Measurements from ENCODE around the gene FBXL13. TPM values are rescaled to one million over a fixed set of nuclear protein-coding genes. Genes with fewer than 3 reads are reported as not detected.
"Not testable (repeated sequence)": the region's sequence is repeated elsewhere in the genome, so short reads cannot be mapped to it uniquely, and the experiment has no call there.

The FBXL13 gene
- total RNA-seq, 1 donor from 2014 or later, result 3.0 TPM

DNA sequence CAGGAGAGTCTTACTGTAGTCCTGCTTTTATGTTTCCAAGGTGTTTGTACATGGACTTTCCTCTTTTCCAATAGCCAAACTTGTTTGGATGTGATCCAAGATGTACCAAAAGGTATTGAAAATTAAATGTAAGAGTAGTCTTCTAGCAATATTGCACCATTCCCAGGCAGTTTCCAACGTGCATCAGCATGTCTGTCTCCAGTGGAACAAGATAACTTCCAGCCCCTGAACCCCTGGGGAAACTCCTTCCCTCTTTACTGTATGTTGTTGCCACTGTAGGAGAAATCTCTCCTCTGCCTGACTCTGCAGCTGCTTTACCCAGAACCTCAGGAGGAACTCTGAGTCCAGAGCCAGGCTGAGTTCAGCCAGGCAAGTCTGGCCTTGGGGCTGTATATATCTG lies 18.8 kb upstream of the FBXL13 start:
- no peak for ATAC-seq
- H3K4me1 ChIP-seq, result no peaks in the 10 kb centered on the region
- peaks cover 57% of the 10 kb centered on the region for H3K36me3 ChIP-seq
- intact Hi-C loops (cut with DNase I), result no loop called here
- H3K4me3 ChIP-seq, result no peak overlapping the region
- no peaks in the 10 kb centered on the region for H3K27me3 ChIP-seq
- TF ChIP-seq, protein P1, sequence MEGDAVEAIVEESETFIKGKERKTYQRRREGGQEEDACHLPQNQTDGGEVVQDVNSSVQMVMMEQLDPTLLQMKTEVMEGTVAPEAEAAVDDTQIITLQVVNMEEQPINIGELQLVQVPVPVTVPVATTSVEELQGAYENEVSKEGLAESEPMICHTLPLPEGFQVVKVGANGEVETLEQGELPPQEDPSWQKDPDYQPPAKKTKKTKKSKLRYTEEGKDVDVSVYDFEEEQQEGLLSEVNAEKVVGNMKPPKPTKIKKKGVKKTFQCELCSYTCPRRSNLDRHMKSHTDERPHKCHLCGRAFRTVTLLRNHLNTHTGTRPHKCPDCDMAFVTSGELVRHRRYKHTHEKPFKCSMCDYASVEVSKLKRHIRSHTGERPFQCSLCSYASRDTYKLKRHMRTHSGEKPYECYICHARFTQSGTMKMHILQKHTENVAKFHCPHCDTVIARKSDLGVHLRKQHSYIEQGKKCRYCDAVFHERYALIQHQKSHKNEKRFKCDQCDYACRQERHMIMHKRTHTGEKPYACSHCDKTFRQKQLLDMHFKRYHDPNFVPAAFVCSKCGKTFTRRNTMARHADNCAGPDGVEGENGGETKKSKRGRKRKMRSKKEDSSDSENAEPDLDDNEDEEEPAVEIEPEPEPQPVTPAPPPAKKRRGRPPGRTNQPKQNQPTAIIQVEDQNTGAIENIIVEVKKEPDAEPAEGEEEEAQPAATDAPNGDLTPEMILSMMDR (IDR thresholded peaks at IDR 0.05), result no peak
- H3K9me3 ChIP-seq, result no peaks in the 10 kb centered on the region
- no peak for DNase-seq
- H3K27ac ChIP-seq, result no peak overlapping the region

DNA sequence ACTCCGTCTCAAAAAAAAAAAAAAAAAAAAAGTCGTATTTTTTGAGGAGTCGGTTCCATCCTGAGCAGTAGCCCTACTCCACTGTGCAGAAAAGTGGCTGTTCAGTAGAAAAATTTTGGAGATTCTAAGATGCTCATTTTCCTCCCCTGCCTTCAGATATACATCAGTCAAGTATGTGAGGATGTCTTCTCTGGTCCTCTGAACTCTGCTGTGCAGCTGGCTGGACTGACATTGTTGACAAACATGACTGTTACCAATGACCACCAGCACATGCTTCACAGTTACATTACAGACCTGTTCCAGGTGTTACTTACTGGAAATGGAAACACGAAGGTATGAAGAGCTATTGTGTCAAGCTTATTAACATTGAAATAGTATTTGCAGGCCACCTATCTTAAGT lies 17.7 kb upstream of the FBXL13 start:
- H3K4me3 ChIP-seq; H3K9me3 ChIP-seq; H3K27me3 ChIP-seq; DNase-seq; ATAC-seq; H3K27ac ChIP-seq; H3K4me1 ChIP-seq; intact Hi-C loops (cut with DNase I): not testable (repeated sequence)
- peaks cover 58% of the 10 kb centered on the region for H3K36me3 ChIP-seq

DNA sequence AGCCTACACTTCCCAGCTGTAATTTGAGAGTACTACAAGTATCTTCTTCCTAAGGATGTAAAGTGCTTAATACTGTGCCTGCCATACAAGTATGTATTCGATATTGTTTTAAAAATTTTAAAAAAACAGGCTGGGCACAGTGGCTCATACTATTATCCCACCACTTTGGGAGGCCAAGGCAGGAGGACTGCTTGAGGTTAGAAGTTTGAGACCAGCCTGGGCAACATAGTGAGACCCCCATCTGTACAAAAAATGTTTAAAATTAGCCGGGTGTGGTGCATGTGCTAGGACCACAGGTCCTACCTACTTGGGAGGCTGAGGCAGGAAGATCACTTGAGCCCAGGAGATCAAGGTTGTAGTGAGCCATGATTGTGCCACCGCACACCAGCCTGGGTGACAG lies 8.6 kb upstream of the FBXL13 start:
- Histone ChIP-seq H3K9me3 (no peaks in the 10 kb centered on the region), H3K4me1 (no peaks in the 10 kb centered on the region), H3K27me3 (no peaks in the 10 kb centered on the region), H3K27ac (no peak overlapping the region), H3K4me3 (no peak overlapping the region), H3K36me3 (peaks cover 46% of the 10 kb centered on the region)
- ATAC-seq (no peak), DNase-seq (no peak)
- TF ChIP-seq, protein P1 (IDR thresholded peaks at IDR 0.05), result no peak
- intact Hi-C loops (cut with DNase I), result no loop called here

DNA sequence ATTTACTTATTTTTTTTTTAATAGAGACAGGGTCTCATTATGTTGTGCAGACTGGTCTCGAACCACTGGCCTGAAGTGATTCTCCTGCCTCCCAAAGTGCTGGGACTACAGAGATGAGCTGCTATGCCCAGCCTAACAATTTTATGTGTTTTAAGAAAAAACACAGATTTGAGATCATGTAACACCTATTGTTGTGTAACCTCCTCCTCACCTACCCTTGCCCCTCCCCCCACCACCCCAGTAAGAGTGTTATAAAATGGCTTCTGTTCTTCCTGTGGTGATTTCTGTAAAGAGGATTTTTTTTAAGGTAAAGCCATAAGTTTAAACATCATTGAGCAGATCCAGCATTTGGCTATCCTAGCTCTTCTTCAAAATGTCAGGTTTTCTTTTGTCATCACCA lies 7.9 kb upstream of the FBXL13 start:
- ATAC-seq (no peak), DNase-seq (no peak)
- TF ChIP-seq, protein P1 (IDR thresholded peaks at IDR 0.05), result no peak
- H3K4me3 ChIP-seq, result no peak overlapping the region
- peaks cover 39% of the 10 kb centered on the region for H3K36me3 ChIP-seq
- no peaks in the 10 kb centered on the region for H3K9me3 ChIP-seq
- H3K27me3 ChIP-seq, result no peaks in the 10 kb centered on the region
- peaks cover 2% of the 10 kb centered on the region for H3K4me1 ChIP-seq
- intact Hi-C loops (cut with DNase I), result no loop called here
- H3K27ac ChIP-seq, result no peak overlapping the region

DNA sequence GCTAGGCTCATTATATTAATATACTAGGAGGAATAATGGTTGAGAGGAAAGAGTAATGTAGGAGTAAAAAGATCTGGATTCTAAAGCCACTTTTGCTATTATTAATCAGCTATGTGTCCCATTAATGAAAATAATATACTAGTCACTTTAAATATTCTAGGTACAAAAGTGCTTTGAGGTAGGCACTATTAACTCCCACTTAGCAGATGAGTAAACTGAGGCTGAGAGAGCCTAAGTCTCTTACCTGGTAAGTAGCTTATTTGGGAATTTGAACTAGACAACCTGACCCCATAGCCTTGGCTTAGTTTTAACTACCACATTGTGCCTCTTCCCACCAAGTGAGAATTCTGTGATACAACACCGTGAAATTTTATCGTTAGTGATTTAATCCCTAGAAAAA lies 6.3 kb upstream of the FBXL13 start:
- intact Hi-C loops (cut with DNase I), result no loop called here

DNA sequence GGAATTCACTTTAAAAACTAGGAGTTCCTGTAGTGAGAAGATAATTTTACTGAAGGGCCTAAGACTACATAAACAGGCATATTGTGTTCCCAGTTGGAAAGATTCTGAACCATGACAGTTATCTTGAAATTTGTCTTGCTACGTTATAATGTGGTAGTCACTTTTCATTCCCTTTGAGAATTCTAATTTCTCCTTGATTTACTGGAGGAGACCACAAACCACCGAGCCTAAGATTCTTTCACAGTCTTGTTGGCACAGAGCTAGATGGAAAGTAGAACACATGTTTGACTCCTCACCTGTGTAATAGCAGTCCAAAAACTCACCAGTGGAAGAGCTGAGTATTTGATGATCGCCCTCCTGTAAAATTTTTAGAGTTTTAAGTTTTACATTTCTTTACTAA lies 5.2 kb upstream of the FBXL13 start:
- Histone ChIP-seq H3K27ac (no peak overlapping the region), H3K36me3 (peaks cover 17% of the 10 kb centered on the region), H3K4me1 (peaks cover 17% of the 10 kb centered on the region), H3K4me3 (no peak overlapping the region), H3K9me3 (no peaks in the 10 kb centered on the region), H3K27me3 (no peaks in the 10 kb centered on the region)
- no peak for ATAC-seq
- intact Hi-C loops (cut with DNase I), result no loop called here
- no peak for DNase-seq
- TF ChIP-seq, protein P1 (IDR thresholded peaks at IDR 0.05), result no peak

More for the DNA sequence above, 6.3 kb upstream of the FBXL13 start:
- H3K27me3 ChIP-seq, result no peaks in the 10 kb centered on the region
- no peak overlapping the region for H3K27ac ChIP-seq
- H3K36me3 ChIP-seq, result peaks cover 27% of the 10 kb centered on the region
- TF ChIP-seq, protein P1 (IDR thresholded peaks at IDR 0.05), result no peak
- no peaks in the 10 kb centered on the region for H3K9me3 ChIP-seq
- peaks cover 17% of the 10 kb centered on the region for H3K4me1 ChIP-seq
- DNase-seq (no peak), ATAC-seq (no peak)
- H3K4me3 ChIP-seq, result no peak overlapping the region

DNA sequence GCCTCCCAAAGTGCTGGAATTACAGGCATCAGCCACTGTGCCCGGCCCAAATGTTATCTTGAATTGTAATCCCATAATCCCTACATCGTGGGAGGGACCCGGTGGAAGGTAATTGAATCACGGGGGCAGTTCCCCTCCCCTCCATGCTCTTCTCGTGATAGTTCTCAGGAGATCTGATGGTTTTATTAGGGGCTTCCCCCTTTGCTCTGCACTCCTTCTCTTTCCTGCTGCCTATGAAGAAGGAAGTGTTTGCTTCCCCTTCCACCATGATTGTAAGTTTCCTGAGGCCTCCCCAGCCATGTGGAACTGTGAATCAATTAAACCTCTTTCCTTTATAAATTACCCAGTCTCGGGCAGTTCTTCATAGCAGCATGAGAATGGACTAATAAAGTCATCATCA lies 3.6 kb upstream of the FBXL13 start:
- H3K27ac ChIP-seq; intact Hi-C loops (cut with DNase I); H3K27me3 ChIP-seq; H3K9me3 ChIP-seq; H3K36me3 ChIP-seq; H3K4me3 ChIP-seq; DNase-seq; ATAC-seq: not testable (repeated sequence)
- H3K4me1 ChIP-seq, result peaks cover 23% of the 10 kb centered on the region
